Kidney capillary endothelial cell (primary cell): Measurements from ENCODE around the gene SHOC1.
"Not testable (repeated sequence)": the region's sequence is repeated elsewhere in the genome, so short reads cannot be mapped to it uniquely, and the experiment has no call there.

Source experiments
- DNase-seq: peaks from one replicate; pipeline ENCODE4 v3.0.0-alpha.2; 2018; ENCODE audit warnings: low spot score

Gene SHOC1

GRCh38 chr9:111794835-111795556 is at the start of gene SHOC1:
Gene SHOC1, minus strand, starts transcription at chr9:111794937. Its CDS starts 3,519 bp downstream, at chr9:111791418.
- no peak for DNase-seq

GRCh38 chr9:111843971-111844370 is 49.2 kb upstream of the SHOC1 start:
- peak; percentile 12 for DNase-seq

DNA sequence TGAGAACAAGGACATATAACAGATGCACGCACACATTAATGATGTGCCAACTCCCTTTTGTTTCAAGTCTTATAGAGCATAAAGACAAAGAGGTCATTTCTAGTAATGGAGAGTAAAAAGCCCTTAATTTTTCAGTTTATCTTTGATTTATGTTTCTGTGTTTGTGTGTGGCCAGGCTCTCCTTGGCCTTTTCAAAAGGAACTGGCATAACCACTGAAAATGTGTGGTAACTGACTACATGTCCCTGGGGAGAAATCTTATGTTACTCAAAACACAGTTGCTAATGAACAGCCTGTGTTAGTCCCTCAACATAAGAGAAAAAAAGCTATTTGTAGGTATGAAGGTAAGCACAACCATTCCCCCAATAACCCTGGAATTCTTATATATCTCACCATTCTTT is 47.6 kb upstream of the SHOC1 start:
- DNase-seq, result no peak

DNA sequence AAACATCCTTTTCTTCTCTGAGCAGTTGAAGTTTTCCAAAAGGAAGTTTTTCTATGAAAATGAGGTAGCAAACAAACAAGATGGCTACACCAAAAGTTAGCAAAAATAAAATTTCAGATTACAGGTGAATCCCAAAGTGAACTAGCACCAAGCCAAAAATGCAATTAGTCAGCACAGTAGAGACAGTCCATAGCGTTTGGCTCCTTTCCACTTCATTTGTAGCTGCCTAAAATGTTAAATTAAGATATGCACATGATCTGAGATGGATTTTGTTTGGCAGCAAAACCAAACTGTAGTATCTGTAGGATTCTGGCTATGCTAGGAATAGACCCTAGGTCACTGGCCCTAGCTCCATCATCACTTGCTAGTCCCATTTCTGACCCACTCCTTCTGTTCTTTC is 45.7 kb upstream of the SHOC1 start:
- DNase-seq, result no peak

GRCh38 chr9:111839987-111840386 is 45.2 kb upstream of the SHOC1 start:
- no peak for DNase-seq

DNA sequence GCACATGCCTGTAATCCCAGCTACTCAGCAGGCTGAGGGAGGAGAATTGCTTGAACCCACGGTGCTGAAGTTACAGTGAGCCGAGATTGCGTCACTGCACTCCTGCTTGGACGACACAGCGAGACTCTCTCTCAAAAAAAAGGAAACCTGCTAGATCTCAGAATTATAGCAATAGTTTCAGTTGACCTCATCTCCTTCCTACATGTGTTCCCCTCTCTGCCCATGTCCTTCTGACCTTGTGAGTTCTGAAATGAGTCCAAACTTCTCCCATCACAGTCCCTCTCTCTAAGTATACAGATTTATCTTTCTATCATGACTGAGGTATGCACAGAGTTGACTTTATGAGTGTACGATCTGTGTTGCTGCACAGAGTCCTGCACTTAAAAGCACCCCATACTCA is 44.6 kb upstream of the SHOC1 start:
- DNase-seq, result no peak

- no peak for DNase-seq
These were observed 43.7 kb upstream of the SHOC1 start for GRCh38 chr9:111838439-111838838.

DNA sequence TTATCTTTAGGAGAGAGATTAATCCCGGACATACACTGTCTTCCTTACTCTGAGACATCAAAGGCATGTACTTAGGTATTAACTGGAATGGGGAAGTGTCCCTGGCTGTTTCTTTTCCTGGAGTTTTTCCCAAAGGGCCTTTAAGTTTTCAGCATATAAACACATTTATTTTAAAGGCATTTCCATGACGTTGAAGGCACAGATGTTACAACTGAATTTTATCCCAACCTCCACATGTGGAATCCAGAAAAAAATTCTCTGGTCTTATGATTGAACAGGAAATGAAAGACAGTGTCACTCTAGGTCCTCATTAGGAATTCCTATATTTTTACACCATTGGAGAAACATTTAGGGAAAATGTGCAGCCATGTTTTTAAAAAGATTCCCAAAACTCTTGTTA is 41.6 kb upstream of the SHOC1 start:
- no peak for DNase-seq

GRCh38 chr9:111833941-111834340 is 39.2 kb upstream of the SHOC1 start:
- no peak for DNase-seq

DNA sequence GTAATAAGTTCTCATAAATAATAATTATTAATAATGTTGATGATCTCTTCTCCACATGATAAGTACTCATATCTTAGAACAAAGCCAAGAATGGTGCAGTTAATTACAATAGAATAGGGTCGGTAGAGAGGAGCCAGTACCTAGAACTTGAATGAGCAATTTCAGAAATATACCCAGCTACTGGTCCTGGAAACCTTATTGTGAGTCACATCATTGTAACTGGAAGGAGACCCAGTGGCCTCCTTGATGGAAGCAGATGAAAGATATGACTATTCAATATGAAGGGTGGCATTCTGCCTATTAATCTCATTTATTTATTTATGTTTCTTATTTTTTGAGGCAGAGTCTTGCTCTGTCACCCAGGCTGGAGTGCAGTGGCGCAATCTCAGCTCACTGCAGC is 37.7 kb upstream of the SHOC1 start:
- DNase-seq, result no peak

DNA sequence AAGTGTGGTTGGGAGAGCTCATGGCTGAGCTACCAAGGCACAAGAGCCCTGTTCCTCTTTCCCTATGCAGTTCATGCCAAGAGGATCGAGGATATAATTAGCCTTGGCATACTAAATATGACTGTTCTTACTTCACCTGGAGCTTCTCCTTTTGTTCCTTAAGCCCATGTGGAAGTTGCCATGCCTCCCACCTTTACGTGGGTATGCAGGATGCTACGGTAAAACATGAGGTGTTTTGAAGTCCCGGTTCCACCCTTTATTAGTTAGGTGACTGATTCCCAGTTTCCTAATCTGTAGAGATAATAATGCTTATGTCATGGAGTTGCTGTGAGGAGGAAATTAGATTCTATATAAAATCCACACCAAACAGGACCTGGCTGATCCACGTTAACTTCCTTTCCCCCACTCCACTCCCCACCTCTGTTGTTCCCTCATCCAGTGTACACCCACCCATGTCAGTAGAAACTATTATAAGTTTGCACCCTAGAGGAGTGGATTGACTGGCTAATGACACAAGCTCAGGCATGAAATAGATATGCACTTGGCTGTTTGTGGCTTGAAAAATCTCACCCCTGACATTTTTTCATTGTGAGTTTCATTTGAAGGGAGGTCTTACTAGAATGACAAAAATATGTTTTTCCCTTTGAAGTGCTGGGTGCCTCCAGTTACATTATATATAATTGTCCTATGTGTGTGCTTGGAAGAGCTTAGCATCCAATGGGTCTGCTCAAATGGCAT is 36.8 kb upstream of the SHOC1 start:
- DNase-seq, result no peak

DNA sequence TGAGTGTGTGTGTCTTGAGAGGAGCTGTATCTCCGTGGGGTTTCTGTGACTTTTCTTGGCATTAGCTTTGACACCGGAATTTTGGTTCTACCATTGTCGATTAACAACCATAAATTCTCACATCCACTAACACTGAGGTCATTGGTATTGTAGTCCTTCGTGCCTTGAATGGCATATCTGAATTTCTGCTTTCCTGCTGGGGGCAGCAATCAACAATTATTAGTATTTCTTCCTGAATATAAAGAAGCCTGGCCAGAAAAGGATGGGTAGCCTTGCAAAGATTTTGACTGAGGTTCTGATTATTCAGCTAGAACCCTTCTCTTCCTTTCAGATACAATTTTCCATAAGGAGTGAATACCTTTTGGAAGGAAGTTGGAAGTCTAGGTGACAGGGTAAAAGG is 33.5 kb upstream of the SHOC1 start:
- DNase-seq, result no peak

- no peak for DNase-seq
These were observed 30.9 kb upstream of the SHOC1 start for GRCh38 chr9:111825468-111826145.

- DNase-seq, result no peak
These were observed 26.3 kb upstream of the SHOC1 start for GRCh38 chr9:111821006-111821528.

- no peak for DNase-seq
These were observed 24.6 kb upstream of the SHOC1 start for GRCh38 chr9:111819360-111819759.

DNA sequence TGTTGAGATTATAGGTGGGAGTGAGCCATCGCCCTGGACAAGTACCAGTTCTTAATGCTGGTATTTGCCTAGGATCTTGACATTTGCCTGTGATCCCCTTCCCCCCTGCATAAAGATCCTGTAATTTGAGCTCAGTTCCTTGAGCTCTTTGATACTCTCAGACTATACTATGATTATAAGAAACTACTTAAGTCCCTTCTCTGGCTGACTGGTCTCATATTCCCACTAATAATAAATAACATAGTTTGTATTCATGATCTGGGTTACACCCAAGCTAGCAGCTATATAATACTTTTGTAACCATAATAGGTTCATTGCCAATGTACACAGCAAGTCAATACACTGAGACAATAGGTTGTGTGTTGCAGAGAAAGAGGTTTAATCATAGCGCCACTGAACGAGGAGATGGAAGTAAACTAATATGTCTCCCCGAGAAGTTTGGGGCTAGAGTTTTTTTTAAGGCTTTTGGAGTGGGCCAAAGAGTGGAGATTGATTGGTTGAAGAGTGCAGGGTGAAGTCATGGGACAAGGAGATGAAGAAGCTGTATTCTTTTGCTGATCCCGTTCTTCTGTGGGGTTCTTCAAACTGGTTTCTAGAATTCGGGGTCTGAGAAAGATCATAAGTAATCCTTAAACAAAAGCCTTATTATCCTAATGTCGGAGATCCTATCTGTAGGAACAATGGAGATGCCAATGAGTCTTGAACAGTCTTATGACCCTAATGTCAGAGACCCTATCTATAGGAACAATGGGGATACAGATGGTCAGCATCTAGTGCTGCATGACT is 20.7 kb upstream of the SHOC1 start:
- DNase-seq, result no peak

DNA sequence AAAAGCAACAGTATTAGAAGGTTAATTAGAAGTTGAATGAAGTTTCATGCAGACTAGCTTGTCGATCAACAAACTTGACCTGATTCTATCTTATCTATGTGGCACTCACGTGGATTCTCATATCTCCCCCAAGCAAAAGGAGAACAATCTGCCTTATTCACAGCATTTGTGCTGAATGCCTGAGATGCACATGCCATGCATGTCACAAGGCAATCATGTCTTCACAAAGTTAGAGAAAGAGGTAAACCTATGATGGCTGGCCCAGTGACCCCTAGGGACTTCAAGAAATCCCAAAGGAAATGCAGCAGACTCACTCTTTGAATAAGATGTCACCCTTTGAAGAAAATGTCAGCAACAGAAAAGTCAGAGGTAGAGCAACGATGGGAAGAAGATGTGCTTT is 17.6 kb upstream of the SHOC1 start:
- DNase-seq, result no peak

GRCh38 chr9:111810908-111811307 is 16.2 kb upstream of the SHOC1 start:
- DNase-seq, result no peak

DNA sequence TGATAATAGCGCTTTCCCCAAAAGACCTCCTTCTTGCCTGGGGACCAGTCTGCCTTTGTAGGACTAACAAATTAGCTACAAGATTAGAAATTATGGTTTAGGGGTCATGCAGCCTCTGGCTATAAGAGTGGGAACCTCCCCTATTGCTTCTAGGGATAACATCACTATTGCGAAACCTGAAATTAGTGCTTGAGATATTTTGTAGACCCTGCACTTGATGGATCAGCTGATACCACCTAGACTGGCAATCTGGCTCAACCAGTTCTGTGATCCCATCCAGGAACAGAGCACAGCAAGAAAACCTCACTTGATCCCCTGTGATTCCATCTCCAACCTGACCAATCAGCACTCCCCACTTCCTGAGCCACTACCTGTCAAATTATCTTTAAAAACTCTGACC is 15.7 kb upstream of the SHOC1 start:
- DNase-seq, result not testable (repeated sequence)

GRCh38 chr9:111807197-111807596 is 12.5 kb upstream of the SHOC1 start:
- DNase-seq, result no peak

- DNase-seq, result no peak
These were observed 11.5 kb upstream of the SHOC1 start for GRCh38 chr9:111806259-111806658.

DNA sequence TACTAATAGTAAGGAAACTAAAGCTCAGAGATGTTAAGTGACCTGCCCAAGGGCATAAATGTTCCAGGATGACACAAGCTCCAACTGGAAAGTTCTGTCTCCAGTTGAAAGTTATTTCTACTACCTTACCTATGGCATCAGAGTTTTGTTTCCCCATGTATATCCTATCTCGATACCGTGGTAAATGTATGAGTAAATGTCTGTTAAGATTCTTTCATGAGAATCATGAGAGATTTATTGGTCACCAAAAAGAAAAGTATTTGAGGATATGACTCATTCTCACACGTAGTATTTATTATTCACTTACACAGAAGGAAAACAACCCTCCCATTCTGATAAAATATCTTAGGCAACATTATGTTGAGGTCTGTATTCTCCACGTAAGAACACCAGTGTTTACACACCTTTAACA is 11.1 kb upstream of the SHOC1 start:
- DNase-seq, result peak; percentile 48
